Mesenteric fat pad (tissue), 1 donor: ENCODE data around the gene LCA5L. TPM values are rescaled to one million over a fixed set of nuclear protein-coding genes. Genes with fewer than 3 reads are reported as not detected.
A peak's percentile ranks its signal among the peaks of the same experiment; 100 is the strongest.

Experiments used
- DNase-seq: peaks from one replicate; pipeline ENCODE4 v3.0.0-alpha.2; 2020; ENCODE audit warnings: low spot score
- long read RNA-seq: library from polyadenylated mRNA; unstranded; transcript quantifications from one replicate; pipeline ENCODE4 v2.0.0, GENCODE V29; 2020
- total RNA-seq: library from RNA; stranded (reverse); fragmentation: NEBNext Ultra II Directional; extraction: Animal tissue kit (Norgen Biotek cat#: 25700); gene quantifications from one replicate; pipeline ENCODE4 v1.2.1, GENCODE V29; 2021
- donor health status: DM: yes; HTN: yes; CAD: no.

LCA5L gene
- total RNA-seq: 0.55 TPM
- long read RNA-seq, partial matches to known transcripts: 0 of 3 reads
- long read RNA-seq, other reads (novel, unspliced or antisense): 3 of 3 reads

DNA sequence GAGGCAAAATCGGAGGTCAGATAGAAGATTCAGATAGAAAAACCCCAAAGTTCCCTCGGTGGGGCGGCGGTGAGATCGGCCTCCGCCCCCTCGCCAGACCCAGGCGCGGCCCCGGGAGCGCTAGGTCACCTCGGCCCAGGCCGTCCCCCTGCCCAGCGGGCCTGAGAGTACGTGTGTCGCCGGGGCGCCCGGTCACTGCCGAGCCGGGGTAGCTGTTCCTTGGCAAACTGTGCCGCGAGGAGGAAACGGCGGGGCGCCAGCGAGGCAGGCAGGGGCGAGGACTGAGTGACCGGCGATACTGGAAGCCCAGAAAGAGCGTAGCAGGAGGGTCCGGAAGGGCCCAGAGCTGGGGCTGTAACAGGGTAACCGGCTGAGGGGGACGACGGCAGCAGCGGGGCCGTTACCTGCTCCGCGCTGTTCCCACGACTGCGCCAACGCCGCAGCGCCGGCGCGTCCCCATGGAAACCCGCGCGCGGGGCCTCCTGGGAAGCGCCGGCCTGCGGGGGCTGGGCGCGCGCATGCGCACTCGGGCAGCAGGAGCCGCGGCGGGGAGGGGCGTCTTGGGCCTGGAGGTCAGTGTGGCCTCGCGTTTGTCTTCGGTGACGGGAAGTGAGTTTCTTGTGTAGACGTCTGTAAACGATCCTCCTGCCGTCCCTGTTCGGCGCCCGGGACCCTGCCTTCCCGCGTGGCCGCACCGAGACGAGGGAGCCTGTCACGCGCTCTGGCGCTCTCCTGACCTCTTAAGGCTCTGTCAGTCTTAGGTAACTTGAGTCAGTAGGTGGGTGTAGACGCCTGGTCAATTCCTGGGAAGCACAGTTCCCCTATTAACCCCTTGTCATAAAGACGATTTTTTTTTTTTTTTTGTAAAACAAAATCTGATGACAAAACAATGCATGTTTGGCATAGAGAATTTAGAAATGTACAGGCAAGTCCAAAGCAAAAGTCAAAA, at the start of gene LCA5L:
LCA5L (minus strand) TSS at position 458 of the 949 bp plus-strand sequence. CDS start 17,285 bp downstream, outside the sequence.
- peak; percentile 98 for DNase-seq

DNA sequence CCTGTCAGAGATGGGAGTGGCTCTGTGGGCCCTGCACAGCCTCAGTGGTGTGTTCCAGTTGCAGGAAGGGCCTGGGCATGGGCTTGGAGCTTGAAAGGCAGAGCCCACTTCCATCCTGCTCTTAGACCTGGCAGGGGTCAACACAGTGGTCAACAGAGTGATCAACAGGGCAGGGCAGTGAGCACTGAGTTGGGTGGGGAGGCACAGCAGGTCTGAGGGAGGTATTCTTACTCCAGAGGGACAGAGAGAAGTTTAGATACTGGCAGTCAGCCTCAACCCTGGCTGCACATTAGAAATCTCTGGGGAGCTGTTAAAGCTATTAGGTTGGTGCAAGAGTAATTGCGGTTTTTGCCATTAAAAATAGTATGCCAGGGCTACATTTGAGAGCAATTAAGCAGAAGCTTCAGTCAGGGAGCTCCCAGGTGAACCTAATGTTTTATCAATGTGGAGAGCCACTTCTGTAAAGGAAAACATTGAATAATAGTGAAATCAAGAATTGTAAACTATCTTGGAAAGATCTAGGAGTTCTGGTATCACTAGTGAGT, 43.9 kb upstream of the LCA5L start:
- no peak for DNase-seq

DNA sequence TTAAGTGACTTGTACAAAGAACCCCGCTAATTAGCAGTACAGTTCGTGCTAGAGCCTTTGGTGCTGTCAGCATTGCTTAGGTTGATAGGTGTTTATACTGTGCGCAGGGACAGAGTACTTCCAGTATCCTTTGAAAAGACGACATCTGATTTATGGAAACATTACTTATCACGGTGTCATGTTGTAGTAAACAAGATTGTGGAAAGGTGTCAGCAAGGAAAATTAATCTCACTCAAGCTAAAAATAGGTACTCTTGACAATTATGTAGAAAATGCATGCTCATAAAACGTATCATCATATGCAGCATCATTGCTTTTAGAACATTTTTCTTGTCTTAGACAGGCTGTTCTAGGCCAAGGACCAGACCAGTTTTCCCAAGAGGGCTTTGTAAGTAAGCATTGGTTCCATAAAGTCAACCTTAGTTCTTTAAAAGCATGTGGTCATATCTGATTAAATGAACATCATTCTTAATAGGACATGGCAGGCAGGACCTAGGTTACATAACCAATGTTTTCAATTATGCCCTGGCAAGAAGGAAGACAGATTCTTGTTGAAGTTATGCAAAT, 39.2 kb upstream of the LCA5L start:
- DNase-seq: no peak

DNA sequence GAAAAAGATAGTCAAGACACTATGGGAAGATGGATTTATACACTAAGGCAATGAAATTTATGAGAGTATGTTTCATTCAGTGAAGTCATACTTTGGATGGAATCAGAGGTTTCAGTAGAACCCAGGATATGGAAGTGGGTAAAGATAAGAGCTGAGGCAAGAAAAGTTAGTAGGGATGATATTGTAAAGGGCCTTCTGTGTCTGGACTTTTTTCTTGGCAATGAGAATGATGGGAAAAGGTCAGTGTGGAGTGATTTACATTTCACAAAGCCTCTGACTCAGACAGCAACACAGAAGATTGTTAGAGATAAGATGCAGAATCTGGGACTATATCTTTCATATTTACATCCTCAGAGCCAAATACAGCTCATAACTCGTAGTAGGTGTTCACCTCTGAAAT, 38.3 kb upstream of the LCA5L start:
- no peak for DNase-seq

DNA sequence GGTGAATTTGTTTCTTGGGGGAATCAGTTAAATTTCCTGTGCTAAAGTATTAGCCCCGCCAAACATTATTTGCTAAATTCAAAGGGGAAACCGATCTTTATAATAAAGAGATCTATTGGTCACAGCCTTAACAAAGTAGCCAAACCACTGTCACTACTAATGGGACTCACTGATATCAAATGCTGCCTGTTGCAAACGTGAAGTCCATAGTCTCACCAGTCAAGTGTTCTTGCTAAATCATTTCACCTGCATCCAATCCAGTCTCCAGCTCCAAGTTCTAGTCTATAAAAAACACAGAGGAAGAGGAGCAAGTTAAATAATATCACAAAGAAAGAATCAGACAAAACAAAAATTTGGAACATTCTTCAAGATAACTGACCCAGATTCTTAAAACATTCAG, 36.3 kb upstream of the LCA5L start:
- no peak for DNase-seq

DNA sequence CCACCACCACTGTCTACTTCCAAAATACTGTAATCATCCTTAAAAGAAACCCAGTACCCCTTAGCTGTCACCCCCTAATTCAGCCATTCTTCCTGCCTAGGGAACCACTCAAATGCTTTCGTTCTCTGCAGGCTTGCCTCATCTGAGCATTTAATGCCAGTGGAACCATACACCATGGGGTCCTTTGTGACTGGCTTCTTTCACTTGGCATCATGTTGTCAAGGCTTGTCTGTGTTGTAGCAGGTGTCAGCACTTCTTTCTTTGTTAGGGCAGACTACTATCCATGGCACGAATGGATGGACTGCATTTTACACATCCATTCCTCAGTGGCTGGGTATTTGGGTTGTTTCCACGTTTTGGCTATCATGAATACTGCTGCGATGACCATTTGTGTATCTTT, 34.7 kb upstream of the LCA5L start:
- DNase-seq: no peak

DNA sequence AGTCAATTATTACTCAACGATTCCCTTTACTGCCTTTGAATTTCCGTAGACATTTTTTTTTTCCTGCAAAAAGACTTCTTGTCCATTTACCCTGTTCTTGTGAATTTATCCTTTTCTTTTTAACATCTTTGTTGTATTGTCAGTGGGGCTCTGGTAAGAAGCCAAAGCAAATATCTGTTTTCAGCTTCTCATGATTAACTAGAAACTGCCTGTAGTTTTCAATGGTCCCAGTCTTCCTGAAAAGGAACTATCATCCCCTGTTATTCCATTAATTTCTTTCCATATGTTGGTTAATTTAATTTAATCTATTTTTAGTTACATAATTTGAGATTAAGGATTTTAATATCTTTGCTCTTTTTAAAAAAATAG, 34.2 kb upstream of the LCA5L start:
- DNase-seq: no peak

DNA sequence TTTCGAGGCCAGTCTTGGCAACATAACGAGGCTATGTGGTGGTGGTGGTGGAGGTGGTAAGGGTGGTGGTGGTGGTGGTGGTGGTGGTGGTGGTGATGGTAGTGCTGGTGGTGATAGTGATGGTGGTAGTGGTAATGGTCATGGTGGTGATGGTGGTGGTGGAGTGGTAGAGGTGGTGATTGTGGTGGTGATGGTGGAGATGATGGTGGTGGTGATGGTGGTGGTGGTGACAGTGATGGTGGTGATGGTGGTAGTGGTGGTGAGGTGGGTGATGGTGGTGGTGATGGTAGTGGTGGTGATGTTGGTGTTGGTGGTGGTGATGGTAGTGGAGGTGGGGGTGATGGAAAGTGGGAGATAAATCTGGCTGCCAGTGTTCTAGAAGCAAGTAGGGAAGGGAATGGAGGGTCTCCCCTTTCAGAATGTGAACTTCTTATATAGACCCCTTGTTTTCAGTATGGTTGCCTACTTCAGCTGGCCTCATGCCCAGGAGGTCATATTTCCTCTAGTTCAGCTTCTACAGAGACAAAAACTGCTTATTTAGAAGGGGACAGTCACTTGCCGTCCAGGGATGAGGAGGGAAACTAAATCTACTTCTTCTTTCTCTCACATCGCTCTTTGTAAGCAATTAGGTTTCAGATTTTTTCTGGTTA, 33.7 kb upstream of the LCA5L start:
- no peak for DNase-seq

DNA sequence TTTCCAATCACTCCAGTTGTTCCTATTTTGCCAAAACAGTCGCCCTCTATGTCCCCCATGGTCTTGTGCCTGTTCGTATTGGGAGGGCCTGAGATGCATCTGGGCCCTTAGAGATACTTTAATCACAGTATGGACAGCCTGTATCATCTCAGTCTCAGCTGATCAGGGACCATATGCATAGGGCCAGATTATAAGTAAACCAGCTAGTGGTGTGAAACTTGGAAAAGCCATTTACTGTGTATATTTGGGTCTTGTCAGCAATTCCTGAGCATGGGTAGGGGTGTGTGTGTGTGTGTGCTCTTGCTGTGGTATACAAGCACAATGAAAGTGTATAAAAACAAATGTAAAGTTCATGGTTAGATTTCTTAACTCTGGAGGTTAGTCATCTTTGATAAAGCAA, 29.0 kb upstream of the LCA5L start:
- no peak for DNase-seq

DNA sequence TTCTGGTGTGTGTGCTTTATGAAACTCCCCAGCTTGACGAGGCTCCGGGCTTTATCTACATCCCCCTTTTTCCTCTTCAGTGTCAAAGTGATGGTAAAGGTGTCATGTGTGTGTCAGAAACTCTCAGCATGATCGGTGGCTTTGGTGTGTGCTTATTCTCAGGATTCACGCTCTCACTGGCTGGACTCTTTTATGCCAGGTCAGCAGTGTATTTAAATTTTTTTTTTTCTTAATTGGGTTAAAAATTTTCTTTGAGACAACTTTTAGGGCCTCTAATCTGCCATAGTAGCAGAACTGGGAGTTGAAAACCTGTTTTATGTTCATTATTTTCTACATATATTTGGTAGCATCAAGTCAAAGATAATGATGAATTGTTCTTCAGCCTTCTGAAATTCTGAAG, 27.2 kb upstream of the LCA5L start:
- no peak for DNase-seq

DNA sequence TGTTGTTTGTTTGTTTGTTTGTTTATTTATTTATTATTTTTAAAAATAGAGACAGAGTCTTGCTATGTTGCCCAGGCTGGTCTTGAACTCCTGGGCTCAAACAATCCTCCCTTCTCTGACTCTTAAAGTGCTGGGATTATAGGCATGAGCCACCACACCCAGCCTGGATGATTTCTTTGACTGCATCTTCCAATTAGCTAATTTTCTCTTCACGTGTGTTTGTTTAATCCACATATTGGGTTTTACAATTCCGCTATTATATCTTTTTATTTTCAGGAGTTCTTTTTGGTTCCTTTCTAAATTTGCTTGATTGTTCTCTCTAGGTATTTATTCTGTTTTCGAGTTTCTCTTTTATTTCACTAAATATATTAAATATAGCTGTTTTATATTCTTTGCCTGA, 26.0 kb upstream of the LCA5L start:
- no peak for DNase-seq

DNA sequence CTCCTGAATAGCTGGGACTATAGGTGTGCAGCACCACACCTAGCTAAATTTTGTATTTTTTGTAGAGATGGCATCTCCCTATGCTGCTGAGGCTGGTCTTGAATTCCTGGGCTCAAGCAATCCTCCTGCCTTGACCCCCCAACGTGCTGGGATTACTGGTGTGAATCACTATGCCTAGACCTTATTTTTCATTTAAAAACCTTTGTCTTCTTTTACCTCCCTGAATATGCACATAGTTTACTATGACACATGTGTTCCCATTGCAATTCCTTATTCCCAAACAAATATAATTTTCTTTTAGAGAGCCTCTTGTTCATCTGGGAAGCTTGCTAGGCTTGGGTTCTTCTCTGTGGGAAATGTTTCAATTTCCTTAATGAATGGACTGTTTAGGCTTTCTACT, 23.0 kb upstream of the LCA5L start:
- no peak for DNase-seq

DNA sequence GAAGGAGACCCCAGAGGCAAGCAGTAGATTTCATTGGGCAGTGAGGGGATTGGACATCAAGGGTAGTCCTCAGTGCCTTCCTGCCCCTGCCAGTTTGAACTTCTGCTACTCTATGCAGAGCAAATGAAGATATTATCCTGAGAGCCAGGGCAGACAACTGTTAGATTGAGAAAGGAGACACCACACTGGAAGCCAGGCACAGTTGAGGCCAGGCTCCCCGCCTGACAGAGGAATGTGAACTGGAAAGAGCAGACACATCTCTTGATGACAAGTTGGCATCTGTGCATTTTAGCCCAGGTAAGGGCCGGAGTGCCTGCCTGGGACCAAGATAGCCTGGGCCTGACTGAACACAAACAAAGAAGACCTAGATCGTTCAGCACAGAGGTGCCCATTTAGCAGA, 22.2 kb upstream of the LCA5L start:
- no peak for DNase-seq

DNA sequence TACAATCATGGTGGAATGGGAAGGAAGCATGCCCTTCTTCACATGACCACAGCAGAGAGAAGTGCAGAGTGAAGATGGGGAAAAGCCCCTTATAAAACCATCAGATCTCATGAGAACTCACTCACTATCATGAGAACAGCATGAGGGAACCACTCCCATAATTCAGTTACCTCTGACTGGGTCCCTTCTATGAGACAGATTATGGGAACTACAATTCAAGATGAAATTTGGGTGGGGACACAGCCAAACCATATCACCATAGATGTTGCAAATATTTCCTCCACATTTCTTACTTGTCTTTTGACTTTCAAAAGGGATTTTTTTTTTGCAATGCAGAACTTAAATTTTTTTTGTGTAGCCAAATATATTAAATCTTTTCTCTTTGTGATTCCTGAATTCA, 21.0 kb upstream of the LCA5L start:
- no peak for DNase-seq

DNA sequence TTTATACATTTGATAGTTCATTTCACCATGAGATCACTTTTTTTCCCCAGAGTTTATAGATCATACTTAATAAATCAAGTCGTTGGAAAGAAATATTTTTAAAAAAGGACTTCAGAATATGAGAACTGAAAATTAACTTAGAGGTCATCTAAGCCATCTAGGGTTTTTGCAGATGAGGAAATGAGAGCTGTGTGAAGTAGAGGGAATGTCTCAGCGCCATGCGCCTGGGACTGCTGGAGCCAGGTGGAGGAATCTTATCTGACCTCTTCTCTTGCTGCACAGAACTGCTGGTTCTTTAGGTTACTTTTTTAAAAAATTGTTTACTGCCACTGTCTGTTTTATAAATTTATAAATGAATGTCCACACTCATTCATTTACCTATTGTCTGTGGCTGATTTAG, 17.7 kb upstream of the LCA5L start:
- no peak for DNase-seq

DNA sequence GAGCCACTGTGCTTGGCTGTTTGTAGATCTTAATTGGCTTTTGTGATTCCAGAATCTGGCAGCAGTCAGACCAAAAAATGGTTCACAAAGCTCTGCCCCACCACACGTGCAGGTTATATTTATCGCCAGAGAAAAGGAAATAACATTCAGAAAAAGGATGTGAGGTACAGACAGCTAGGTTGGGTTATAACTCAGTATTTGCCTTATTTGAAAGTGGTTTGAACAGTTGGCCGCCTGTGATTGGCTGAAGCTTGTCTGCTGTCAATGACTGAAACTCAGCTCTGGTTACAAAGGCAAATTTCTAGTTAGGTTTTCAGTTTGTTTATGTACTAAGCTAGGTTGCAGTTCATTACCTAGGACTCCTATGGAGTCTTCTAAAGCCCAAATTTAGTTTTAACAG, 15.8 kb upstream of the LCA5L start:
- DNase-seq: no peak

DNA sequence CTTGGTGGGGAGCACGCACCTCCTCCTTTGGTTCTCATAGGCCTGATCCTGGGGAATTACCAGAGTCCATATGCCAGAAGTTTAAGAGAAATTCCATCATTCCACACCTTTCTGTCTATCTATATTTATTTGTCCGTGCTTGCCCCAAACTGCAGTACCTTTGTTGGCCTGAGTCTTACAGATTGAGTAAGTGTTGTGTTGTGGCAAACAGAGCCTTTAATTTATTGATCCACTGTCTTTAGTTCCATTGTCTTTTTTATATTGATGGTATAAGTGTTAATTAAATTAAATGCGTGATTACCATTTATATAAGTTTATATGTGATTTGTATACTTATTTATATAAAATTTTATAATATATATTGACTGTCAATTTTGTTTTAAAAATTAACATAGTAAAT, 11.1 kb upstream of the LCA5L start:
- DNase-seq: no peak

DNA sequence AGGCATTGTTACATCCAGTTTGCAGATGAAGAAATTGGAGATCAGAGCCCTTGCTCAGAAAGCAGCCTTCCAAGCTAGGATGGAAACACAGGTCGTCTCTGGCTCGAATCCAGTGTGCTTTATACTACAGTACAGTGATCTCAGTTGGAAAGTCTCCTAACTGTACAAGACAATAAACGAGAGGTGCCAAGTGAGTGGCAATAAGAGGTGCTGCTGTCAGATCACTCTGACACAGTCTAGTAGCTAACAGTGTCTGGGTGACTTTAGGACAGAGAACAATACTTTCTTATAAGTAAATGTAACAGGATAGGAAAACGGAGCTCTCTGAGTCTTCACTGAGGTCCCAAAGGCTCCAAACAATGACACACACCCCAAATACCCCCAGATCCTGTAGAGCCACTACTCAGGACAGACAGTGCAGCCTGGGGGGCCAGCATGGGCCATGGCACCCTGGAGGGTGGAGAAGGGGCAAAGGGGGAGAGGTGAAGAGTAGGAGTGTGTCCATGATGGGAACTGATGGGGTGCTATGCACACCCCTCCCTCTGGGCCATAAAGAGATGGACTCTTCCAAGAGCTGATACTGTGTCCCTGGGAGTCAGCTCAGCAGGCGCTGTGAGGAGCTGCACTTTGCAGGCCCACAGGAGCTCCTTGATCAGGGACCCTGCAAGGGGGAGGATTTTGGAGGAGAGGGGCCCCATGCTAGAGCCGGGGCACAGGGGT, 9.5 kb upstream of the LCA5L start:
- no peak for DNase-seq

DNA sequence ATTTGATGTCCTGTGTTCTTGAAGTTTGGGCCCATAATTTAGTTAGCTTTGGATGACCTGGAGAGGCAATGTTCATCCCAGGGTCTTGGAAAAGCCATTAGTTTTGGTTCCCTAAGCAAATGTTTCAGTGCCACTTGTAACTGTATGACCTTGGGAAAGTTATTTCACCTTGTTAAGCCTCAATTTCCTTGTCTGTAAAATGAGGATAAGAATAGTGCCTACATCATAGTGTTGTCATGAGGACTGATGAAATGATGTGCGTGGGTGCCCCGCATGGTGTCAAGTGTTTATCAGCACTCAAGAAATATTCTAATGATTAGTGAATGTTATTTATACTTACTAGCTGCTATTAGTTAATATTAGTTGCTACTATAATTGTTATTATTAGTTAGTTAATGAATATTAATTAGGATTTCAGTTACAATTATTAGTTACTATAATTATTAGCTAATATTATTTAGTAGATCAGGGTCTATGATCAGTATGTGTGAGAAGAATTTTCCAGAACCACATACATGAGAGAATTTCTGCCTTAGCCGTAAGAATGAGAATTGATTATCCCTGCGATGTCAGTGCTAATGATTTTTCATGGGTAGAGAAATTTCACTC, 8.1 kb upstream of the LCA5L start:
- no peak for DNase-seq

DNA sequence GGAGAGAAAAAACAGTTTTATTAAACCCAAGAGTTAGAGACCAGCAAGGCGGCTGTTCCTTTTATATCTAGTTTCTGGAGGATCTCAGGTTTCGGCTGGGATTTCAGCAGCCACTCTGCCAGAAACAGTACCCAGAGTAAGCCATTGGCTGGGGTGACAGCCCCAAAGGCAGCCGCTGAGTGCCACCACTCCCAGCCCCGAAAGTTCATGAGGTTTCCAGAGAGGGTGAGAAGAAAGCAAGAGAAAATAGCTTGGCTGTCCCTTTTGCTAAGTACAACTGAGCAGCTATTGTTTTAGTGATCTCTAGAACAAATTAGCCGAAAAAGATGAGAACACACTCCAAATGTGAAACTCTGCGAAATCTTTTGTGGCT, 7.4 kb upstream of the LCA5L start:
- DNase-seq: no peak
